ENCODE results near the gene CCDC60. TPM values are rescaled to one million over a fixed set of nuclear protein-coding genes. Genes with fewer than 3 reads are reported as not detected.

Gene CCDC60
- total and polyA plus RNA-seq, 2 experiments from 2014 or later, result not detected

DNA sequence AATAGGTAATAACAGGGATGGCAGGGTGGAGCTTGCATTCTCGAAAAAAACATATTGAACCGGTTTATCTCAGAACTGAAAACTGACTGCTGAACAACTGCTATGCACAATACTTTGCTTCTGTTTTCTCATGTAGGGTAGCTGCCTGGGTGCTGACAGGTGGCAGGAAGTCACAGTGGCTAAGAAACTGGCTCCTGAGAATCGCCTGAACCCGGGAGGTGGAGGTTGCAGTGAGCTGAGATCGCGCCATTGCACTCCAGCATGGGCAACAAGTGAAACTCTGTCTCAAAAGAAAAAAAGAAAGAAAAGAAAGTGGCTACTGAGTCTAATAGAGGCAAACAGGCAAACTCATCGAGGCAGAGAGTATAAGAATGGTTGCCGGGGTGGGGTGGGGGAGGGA is 113.1 kb downstream of the CCDC60 start:
- Histone ChIP-seq H3K79me2 (ENCODE audit: insufficient read depth) (no peaks in the 10 kb centered on the region), H3K4me1 (ENCODE audit: insufficient read depth) (no peaks in the 10 kb centered on the region), H3K4me3 (no peak overlapping the region), H3K4me2 (ENCODE audit: unreplicated experiment) (no peak overlapping the region), H3K9ac (no peak overlapping the region), H3K27me3 (replicated peaks; ENCODE audit: insufficient read depth) (no peaks in the 10 kb centered on the region), H3F3A (ENCODE audit: insufficient read depth) (no peaks in the 10 kb centered on the region), H3K9me2 (ENCODE audit: insufficient read depth) (no peaks in the 10 kb centered on the region), H2AFZ (no peak overlapping the region), H4K20me1 (ENCODE audit: insufficient read depth) (no peaks in the 10 kb centered on the region), H3K9me3 (ENCODE audit: low read depth) (no peaks in the 10 kb centered on the region), H3K36me3 (ENCODE audit: low read depth) (no peaks in the 10 kb centered on the region), H3K27ac (no peak overlapping the region)
- TF ChIP-seq EZH2phosphoT487 (IDR thresholded peaks at IDR 0.05; ENCODE audit: insufficient read depth, low read depth), result no peak
- TF ChIP-seq EZH2 (IDR thresholded peaks at IDR 0.05; ENCODE audit: insufficient read depth, poor library complexity, severe bottlenecking), result no peak
- in situ Hi-C loops (cut with MboI), result no loop called here
- 31 to 33% methylated on average over 7 to 8 of the region's 8 CpGs for WGBS, 2 experiments (ENCODE audit: low coverage in 1 of 2, low lambda C conversion rate in 2 of 2, missing lambda C conversion rate in 2 of 2)
- DNase-seq, result no peak

DNA sequence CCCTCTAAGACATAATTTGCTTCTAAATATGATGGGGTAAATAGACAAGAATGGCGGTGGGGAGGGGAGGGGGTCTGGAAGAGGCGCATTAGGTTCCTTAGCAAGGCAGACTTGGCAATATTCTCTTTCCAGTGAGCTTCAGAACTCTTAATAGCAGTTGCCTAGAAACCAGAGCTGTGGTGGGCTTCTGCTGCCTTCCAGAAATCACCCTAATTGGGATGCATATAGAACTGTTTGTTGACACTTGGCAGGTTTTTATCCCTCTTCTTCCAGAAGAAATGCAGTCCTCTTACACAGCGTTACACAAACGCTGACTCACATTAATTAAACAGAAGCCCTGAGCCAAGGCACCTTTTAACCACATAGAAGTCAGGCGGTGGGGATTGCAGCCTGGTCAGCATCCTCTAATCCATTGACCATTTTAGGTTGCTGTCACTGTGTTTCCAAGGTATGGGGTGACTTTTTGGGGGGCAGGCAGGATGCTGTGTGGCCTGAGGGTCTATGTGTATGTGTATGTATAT is 114.1 kb downstream of the CCDC60 start:
- H3K9ac ChIP-seq, result no peak overlapping the region
- H3K4me3 ChIP-seq, result no peak overlapping the region

DNA sequence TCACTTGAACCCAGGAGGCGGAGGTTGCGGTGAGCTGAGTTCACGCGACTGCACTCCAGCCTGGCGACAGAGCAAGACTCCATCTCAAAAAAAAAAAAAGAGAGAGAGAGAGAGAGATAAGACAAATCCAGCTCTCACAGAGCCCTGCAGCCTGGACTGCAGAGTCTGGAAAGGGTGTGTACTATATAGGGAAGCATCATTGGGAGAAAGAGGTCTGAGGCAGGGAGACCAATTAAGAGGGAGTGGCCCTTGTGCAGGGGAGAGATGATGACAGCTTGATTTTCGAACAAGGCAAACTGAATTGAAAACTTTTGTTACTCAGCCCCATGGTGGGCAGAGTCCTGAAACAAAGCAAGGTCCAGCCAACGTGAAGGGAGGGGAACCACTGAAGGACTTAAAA is 116.2 kb downstream of the CCDC60 start:
- Histone ChIP-seq H3K9me3 (ENCODE audit: low read depth) (no peaks in the 10 kb centered on the region), H3K4me3 (no peak overlapping the region), H3K9me2 (ENCODE audit: insufficient read depth) (no peaks in the 10 kb centered on the region), H3K4me1 (ENCODE audit: insufficient read depth) (no peaks in the 10 kb centered on the region), H2AFZ (no peak overlapping the region), H3K27ac (no peak overlapping the region), H3K4me2 (ENCODE audit: unreplicated experiment) (no peak overlapping the region), H3K36me3 (ENCODE audit: low read depth) (no peaks in the 10 kb centered on the region), H4K20me1 (ENCODE audit: insufficient read depth) (no peaks in the 10 kb centered on the region), H3F3A (ENCODE audit: insufficient read depth) (no peaks in the 10 kb centered on the region), H3K9ac (no peak overlapping the region), H3K27me3 (replicated peaks; ENCODE audit: insufficient read depth) (no peaks in the 10 kb centered on the region), H3K79me2 (ENCODE audit: insufficient read depth) (no peaks in the 10 kb centered on the region)
- no peak for TF ChIP-seq EZH2 (IDR thresholded peaks at IDR 0.05; ENCODE audit: insufficient read depth, poor library complexity, severe bottlenecking)
- TF ChIP-seq EZH2phosphoT487 (IDR thresholded peaks at IDR 0.05; ENCODE audit: insufficient read depth, low read depth), result no peak
- DNase-seq, result no peak
- WGBS, 2 experiments (ENCODE audit: low coverage in 1 of 2, low lambda C conversion rate in 2 of 2, missing lambda C conversion rate in 2 of 2), result 31 to 43% methylated on average over 7 of the region's 7 CpGs
- in situ Hi-C loops (cut with MboI), result no loop called here

More for the DNA sequence above, 114.1 kb downstream of the CCDC60 start:
- in situ Hi-C loops (cut with MboI), result no loop called here
- no peak overlapping the region for H3K27ac ChIP-seq
- H3F3A ChIP-seq (ENCODE audit: insufficient read depth), result no peaks in the 10 kb centered on the region
- H3K4me1 ChIP-seq (ENCODE audit: insufficient read depth), result no peaks in the 10 kb centered on the region
- no peak overlapping the region for H3K4me2 ChIP-seq (ENCODE audit: unreplicated experiment)
- WGBS, 2 experiments (ENCODE audit: low coverage in 1 of 2, low lambda C conversion rate in 2 of 2, missing lambda C conversion rate in 2 of 2), result 28 to 40% methylated on average over 5 of the region's 5 CpGs
- H3K9me2 ChIP-seq (ENCODE audit: insufficient read depth), result no peaks in the 10 kb centered on the region
- no peaks in the 10 kb centered on the region for H4K20me1 ChIP-seq (ENCODE audit: insufficient read depth)
- TF ChIP-seq EZH2 (IDR thresholded peaks at IDR 0.05; ENCODE audit: insufficient read depth, poor library complexity, severe bottlenecking), result no peak
- TF ChIP-seq EZH2phosphoT487 (IDR thresholded peaks at IDR 0.05; ENCODE audit: insufficient read depth, low read depth), result no peak
- H2AFZ ChIP-seq, result no peak overlapping the region
- H3K36me3 ChIP-seq (ENCODE audit: low read depth), result no peaks in the 10 kb centered on the region
- no peak for DNase-seq
- no peaks in the 10 kb centered on the region for H3K27me3 ChIP-seq (replicated peaks; ENCODE audit: insufficient read depth)
- H3K9me3 ChIP-seq (ENCODE audit: low read depth), result no peaks in the 10 kb centered on the region
- no peaks in the 10 kb centered on the region for H3K79me2 ChIP-seq (ENCODE audit: insufficient read depth)

DNA sequence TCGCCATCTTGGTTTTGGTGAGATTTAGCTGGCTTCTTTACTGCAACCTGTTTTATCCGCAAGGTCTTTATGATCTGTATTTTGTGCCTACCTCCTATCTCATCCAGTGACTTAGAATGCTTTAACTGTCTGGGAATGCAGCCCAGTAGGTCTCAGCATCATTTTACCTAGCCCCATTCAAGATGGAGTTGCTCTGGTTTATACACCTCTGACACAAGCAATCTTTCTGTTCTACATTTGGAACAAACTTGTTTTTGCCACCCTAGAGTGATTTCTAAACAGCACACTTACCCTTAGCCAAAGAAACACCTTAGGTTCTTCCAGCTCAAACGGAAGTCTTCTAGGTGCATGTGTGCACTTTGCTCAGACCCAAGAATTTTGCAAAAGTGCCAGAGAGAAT is 122.3 kb downstream of the CCDC60 start:
- Histone ChIP-seq H3K9ac (no peak overlapping the region), H3K4me1 (ENCODE audit: insufficient read depth) (no peaks in the 10 kb centered on the region), H3K4me3 (no peak overlapping the region), H3K27ac (no peak overlapping the region), H3K9me2 (ENCODE audit: insufficient read depth) (no peaks in the 10 kb centered on the region), H3K27me3 (replicated peaks; ENCODE audit: insufficient read depth) (no peaks in the 10 kb centered on the region), H3K4me2 (ENCODE audit: unreplicated experiment) (no peak overlapping the region), H4K20me1 (ENCODE audit: insufficient read depth) (no peaks in the 10 kb centered on the region), H3K36me3 (ENCODE audit: low read depth) (no peaks in the 10 kb centered on the region), H3F3A (ENCODE audit: insufficient read depth) (no peaks in the 10 kb centered on the region), H3K9me3 (ENCODE audit: low read depth) (no peaks in the 10 kb centered on the region), H2AFZ (no peak overlapping the region), H3K79me2 (ENCODE audit: insufficient read depth) (no peaks in the 10 kb centered on the region)
- no peak for TF ChIP-seq EZH2phosphoT487 (IDR thresholded peaks at IDR 0.05; ENCODE audit: insufficient read depth, low read depth)
- no peak for TF ChIP-seq EZH2 (IDR thresholded peaks at IDR 0.05; ENCODE audit: insufficient read depth, poor library complexity, severe bottlenecking)
- 33 to 42% methylated on average over 3 of the region's 3 CpGs for WGBS, 2 experiments (ENCODE audit: low coverage in 1 of 2, low lambda C conversion rate in 2 of 2, missing lambda C conversion rate in 2 of 2)
- no peak for DNase-seq
- in situ Hi-C loops (cut with MboI), result no loop called here

DNA sequence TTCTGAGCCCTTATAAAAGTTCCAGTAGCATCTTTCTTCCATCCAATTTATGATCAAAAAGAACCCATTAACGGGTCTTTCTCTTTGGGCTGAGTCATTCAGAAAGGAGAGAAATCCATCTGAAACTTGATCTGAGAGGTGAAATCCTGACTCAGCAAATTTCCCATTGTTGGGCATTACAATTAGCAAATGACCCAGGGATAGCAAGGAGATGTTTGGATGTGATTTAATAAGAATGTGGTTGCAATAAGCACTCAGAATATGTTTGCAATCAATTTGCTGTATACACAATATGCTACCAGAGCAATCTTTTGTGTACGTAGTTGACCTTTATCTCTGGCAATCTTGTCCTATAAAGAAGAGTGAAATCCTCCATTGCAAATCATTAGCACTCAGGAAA is 122.7 kb downstream of the CCDC60 start:
- Histone ChIP-seq H3K9me2 (ENCODE audit: insufficient read depth) (no peaks in the 10 kb centered on the region), H4K20me1 (ENCODE audit: insufficient read depth) (no peaks in the 10 kb centered on the region), H3K4me3 (no peak overlapping the region), H3K9ac (no peak overlapping the region), H3K9me3 (ENCODE audit: low read depth) (no peaks in the 10 kb centered on the region), H3K27me3 (replicated peaks; ENCODE audit: insufficient read depth) (no peaks in the 10 kb centered on the region), H3K4me1 (ENCODE audit: insufficient read depth) (no peaks in the 10 kb centered on the region), H3K4me2 (ENCODE audit: unreplicated experiment) (no peak overlapping the region), H3K79me2 (ENCODE audit: insufficient read depth) (no peaks in the 10 kb centered on the region), H3K27ac (no peak overlapping the region), H3K36me3 (ENCODE audit: low read depth) (no peaks in the 10 kb centered on the region), H2AFZ (no peak overlapping the region), H3F3A (ENCODE audit: insufficient read depth) (no peaks in the 10 kb centered on the region)
- 18 to 20% methylated on average over 2 of the region's 2 CpGs for WGBS, 2 experiments (ENCODE audit: low coverage in 1 of 2, low lambda C conversion rate in 2 of 2, missing lambda C conversion rate in 2 of 2)
- in situ Hi-C loops (cut with MboI), result no loop called here
- DNase-seq, result no peak
- TF ChIP-seq EZH2phosphoT487 (IDR thresholded peaks at IDR 0.05; ENCODE audit: insufficient read depth, low read depth) (no peak), EZH2 (IDR thresholded peaks at IDR 0.05; ENCODE audit: insufficient read depth, poor library complexity, severe bottlenecking) (no peak)

Measured in GM23248 (cell line).